Mucosa of rectum (tissue), 2 donors: ENCODE data around the gene TNFRSF4.

ENCODE experiments used
- H3K27ac ChIP-seq, 2 donors: one replicate each; pipeline ENCODE4 v1.7.0; 2013; ENCODE audit warnings: inconsistent platforms in 2 of 2, low read depth in 2 of 2, low read length in 2 of 2
- H3K27me3 ChIP-seq, 2 donors: one replicate each; pipeline ENCODE4 v1.7.0; 2013; ENCODE audit warnings: low read length in 2 of 2; ENCODE audit not compliant: control insufficient read depth in 2 of 2, insufficient read depth in 2 of 2
- H3K36me3 ChIP-seq, 2 donors: one replicate each; pipeline ENCODE4 v1.7.0; 2013; ENCODE audit warnings: low read length in 2 of 2; ENCODE audit not compliant: control insufficient read depth in 2 of 2, insufficient read depth in 2 of 2
- H3K4me1 ChIP-seq, 2 donors: one replicate each; pipeline ENCODE4 v1.7.0; 2013; ENCODE audit warnings: low read length in 2 of 2, mild to moderate bottlenecking in 1 of 2; ENCODE audit not compliant: control insufficient read depth in 2 of 2, insufficient read depth in 2 of 2
- H3K4me3 ChIP-seq, 2 donors: one replicate each; pipeline ENCODE4 v1.7.0; 2013; ENCODE audit warnings: low read length in 2 of 2
- H3K9ac ChIP-seq, 2 donors: one replicate each; pipeline ENCODE4 v1.7.0; 2013; ENCODE audit warnings: low read length in 2 of 2, low read depth in 1 of 2, mild to moderate bottlenecking in 1 of 2
- H3K9me3 ChIP-seq, 2 donors: one replicate each; pipeline ENCODE4 v1.7.0; 2013; ENCODE audit warnings: low read length in 2 of 2; ENCODE audit not compliant: control insufficient read depth in 2 of 2
- donor health status: healthy.
- donor health status: Normal muscosa, but diverticular disease.

TNFRSF4 gene

DNA sequence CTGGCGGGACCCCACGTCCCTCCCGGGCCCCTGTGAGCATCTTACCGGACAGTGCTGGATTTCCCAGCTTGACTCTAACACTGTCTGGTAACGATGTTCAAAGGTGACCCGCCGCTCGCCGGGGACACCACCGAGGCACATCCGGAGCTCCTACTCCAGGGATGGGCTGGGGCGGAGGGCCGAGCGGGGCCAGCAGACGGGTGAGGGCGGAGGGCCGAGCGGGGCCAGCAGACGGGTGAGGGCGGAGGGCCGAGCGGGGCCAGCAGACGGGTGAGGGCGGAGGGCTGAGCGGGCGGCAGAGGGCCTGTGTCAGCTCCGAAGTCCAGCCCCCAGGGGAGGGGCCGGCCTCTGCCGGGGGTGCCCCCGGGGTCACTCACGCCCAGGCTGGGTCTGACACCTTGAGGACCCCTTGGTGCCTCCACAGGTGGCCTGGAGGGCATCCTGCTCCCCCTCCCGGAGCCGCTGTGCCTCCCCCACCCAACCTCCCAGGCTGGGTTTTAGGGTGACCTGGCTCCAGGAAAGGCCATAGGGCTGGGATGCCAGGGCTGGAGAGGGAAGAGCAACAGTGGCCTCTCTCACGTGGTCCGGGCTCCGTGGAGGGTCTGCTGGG, 46.0 kb downstream of the TNFRSF4 start:
- H3K9ac ChIP-seq, result peak overlapping the region in 1 of 2 donors; percentile 99
- H3K4me3 ChIP-seq, result peak overlapping the region in 1 of 2 donors; percentile 48
- peaks cover 12 to 28% of the 10 kb centered on the region in 2 donors for H3K4me1 ChIP-seq
- H3K27ac ChIP-seq, result peak overlapping the region; percentile 38 to 61
- H3K27me3 ChIP-seq, result peaks cover 2% of the 10 kb centered on the region in 2 donors
- H3K9me3 ChIP-seq, result no peaks in the 10 kb centered on the region
- no peaks in the 10 kb centered on the region for H3K36me3 ChIP-seq

- peak overlapping the region in 1 of 2 donors; percentile 99 for H3K9ac ChIP-seq
- H3K27ac ChIP-seq, result peak overlapping the region; percentile 61 to 68
- H3K27me3 ChIP-seq, result peaks cover 0 to 2% of the 10 kb centered on the region in 2 donors
- no peaks in the 10 kb centered on the region for H3K36me3 ChIP-seq
- peak overlapping the region in 1 of 2 donors; percentile 48 for H3K4me3 ChIP-seq
- H3K4me1 ChIP-seq, result peaks cover 12 to 28% of the 10 kb centered on the region in 2 donors
- no peaks in the 10 kb centered on the region for H3K9me3 ChIP-seq
Measured at GRCh38 chr1:1167398-1167821, 46.5 kb downstream of the TNFRSF4 start.

GRCh38 chr1:1166642-1167397, 47.1 kb downstream of the TNFRSF4 start:
- Histone ChIP-seq H3K36me3 (no peaks in the 10 kb centered on the region), H3K27ac (peak overlapping the region; percentile 61 to 68), H3K9me3 (no peaks in the 10 kb centered on the region), H3K4me3 (peak overlapping the region; percentile 20 to 48), H3K4me1 (peaks cover 12 to 32% of the 10 kb centered on the region in 2 donors), H3K27me3 (peaks cover 0 to 2% of the 10 kb centered on the region in 2 donors), H3K9ac (peak overlapping the region in 1 of 2 donors; percentile 99)

DNA sequence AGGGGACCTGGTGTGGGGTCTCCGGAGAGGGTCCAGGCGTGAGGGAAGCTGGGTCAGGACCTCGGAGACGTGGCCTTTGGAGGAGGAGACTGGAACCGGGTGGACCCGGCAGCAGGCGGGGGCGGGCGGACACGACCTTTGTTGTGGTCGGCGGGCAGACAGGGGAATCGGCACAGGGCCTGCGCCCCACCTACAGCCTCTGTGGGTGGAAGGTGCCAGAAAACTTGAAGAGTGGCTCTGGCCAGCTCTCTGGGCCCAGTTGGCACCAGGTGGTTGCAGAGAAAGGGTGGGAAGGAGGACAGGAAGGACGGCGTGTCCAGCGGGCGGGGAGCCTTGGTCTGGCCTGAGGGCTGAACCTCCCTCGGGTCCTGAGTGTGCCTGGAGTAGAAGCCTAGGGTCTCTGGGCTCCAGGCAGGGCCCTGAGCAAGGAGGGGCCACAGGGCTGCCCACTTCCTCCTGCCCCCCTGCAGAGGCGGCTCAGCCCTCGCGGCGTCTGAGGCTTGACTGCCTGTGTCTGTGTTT, 48.0 kb downstream of the TNFRSF4 start:
- Histone ChIP-seq H3K27ac (peak overlapping the region; percentile 99), H3K9ac (peak overlapping the region; percentile 92 to 99), H3K36me3 (no peaks in the 10 kb centered on the region), H3K4me1 (peaks cover 18 to 41% of the 10 kb centered on the region in 2 donors), H3K9me3 (no peaks in the 10 kb centered on the region), H3K4me3 (peak overlapping the region; percentile 82 to 90), H3K27me3 (peaks cover 0 to 2% of the 10 kb centered on the region in 2 donors)

DNA sequence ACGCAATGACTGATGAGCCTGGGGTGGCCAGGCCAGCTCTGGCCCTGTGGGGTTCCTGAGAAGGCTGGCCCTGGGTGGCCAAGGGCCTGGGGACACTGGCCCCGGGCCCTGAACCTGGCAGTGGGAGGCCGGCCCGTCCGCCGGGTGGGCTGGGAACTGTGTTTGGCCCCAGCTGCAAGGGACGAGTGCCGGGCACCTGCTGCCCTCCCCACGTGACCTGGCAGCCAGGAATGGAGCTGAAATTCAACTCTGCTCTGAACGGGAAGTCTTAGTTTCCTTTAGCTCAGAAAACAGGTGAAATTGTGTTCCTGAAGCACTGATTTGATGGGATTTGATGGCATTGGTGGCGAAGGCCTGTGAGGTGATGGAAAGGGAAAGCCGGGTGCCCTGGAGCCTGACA, 48.5 kb downstream of the TNFRSF4 start:
- Histone ChIP-seq H3K27me3 (peaks cover 0 to 2% of the 10 kb centered on the region in 2 donors), H3K9ac (peak overlapping the region; percentile 92 to 99), H3K4me3 (peak overlapping the region; percentile 82 to 90), H3K27ac (peak overlapping the region; percentile 99), H3K36me3 (no peaks in the 10 kb centered on the region), H3K4me1 (peaks cover 21 to 46% of the 10 kb centered on the region in 2 donors), H3K9me3 (no peaks in the 10 kb centered on the region)

DNA sequence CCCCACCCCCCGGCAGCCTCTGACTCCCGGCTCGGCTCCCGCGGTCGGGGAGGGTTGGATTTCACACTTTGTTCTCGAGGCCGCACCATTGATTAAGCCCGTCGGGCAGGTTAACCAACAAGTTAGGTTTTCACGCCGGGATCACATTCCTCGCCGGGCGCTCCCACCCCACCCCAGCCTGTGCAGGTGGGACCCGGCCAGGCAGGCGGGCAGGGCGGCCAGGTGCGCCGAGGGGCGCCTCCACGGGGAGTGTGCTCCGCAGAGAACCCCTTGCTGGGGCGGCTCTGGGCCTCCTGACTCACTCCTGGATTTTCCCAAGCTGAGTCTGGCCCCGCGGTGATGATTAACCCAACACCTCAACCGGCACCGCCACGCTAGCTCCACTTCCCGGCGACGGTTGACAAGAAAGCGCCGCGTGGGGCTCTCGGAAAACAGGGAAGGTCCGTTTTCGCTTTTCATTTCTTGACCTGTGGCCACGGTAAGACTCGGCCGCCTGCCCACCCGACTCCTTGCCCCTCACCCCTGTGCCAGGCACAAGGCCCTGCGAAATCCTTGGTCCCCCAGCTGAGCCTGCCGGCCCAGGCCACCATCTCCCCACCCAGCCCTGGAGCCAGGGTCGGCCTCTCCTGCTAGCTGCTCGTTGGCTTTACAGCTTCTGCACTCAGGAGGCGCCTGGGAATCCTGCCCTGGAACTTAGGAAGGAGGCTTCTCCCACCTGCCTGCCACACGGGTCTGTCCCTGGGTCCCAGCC, 49.1 kb downstream of the TNFRSF4 start:
- Histone ChIP-seq H3K36me3 (no peaks in the 10 kb centered on the region), H3K4me1 (peaks cover 27 to 49% of the 10 kb centered on the region in 2 donors), H3K4me3 (peak overlapping the region; percentile 82 to 90), H3K9ac (peak overlapping the region; percentile 92 to 99), H3K9me3 (no peaks in the 10 kb centered on the region), H3K27me3 (peaks cover 0 to 2% of the 10 kb centered on the region in 2 donors), H3K27ac (peak overlapping the region; percentile 99)

DNA sequence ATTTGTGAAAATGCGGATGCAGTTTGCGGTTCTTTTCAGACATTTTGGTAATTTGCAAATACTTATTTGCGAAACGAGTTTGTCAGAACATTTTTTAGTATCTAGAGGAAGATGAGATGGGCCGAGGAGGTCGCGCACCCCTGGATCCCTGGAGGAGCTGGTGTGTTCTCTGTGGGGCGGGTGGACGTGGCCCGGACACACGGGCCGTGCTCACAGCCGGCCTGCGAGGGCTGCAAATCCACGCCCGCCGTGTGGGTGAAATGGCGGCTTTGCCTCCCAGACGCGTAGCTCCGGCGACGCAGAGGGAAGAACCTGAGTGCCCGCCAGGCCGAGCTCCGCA, 49.6 kb downstream of the TNFRSF4 start:
- no peaks in the 10 kb centered on the region for H3K9me3 ChIP-seq
- H3K4me1 ChIP-seq, result peaks cover 28 to 48% of the 10 kb centered on the region in 2 donors
- peak overlapping the region; percentile 82 to 90 for H3K4me3 ChIP-seq
- H3K27me3 ChIP-seq, result peaks cover 0 to 2% of the 10 kb centered on the region in 2 donors
- peak overlapping the region; percentile 92 to 99 for H3K9ac ChIP-seq
- peak overlapping the region; percentile 99 for H3K27ac ChIP-seq
- H3K36me3 ChIP-seq, result no peaks in the 10 kb centered on the region

- Histone ChIP-seq H3K4me1 (peaks cover 35 to 52% of the 10 kb centered on the region in 2 donors), H3K4me3 (peak overlapping the region; percentile 82 to 90), H3K9me3 (no peaks in the 10 kb centered on the region), H3K27ac (peak overlapping the region; percentile 99), H3K36me3 (no peaks in the 10 kb centered on the region), H3K9ac (peak overlapping the region; percentile 92 to 99), H3K27me3 (peaks cover 0 to 2% of the 10 kb centered on the region in 2 donors)
Measured at GRCh38 chr1:1163538-1164070, 50.3 kb downstream of the TNFRSF4 start.

GRCh38 chr1:1162597-1163537, 51.1 kb downstream of the TNFRSF4 start:
- no peaks in the 10 kb centered on the region for H3K36me3 ChIP-seq
- no peaks in the 10 kb centered on the region for H3K9me3 ChIP-seq
- peak overlapping the region; percentile 82 to 90 for H3K4me3 ChIP-seq
- H3K27ac ChIP-seq, result peak overlapping the region; percentile 99
- peak overlapping the region; percentile 92 to 99 for H3K9ac ChIP-seq
- peaks cover 42 to 53% of the 10 kb centered on the region in 2 donors for H3K4me1 ChIP-seq
- H3K27me3 ChIP-seq, result peaks cover 0 to 2% of the 10 kb centered on the region in 2 donors
